Activated CD8-positive, alpha-beta T cell treated with anti-CD3 and anti-CD28 coated beads for 36 hours (primary cell): ENCODE results near the gene MAPK8IP3. TPM values are rescaled to one million over a fixed set of nuclear protein-coding genes. Genes with fewer than 3 reads are reported as not detected.
"Not testable (repeated sequence)": the region's sequence is repeated elsewhere in the genome, so short reads cannot be mapped to it uniquely, and the experiment has no call there.

Source experiments
- ATAC-seq: fragments of 200-7000 bp; cut with Tn5 transposase; one replicate; pipeline ENCODE4 v1.10.0; 2021; ENCODE audit warnings: mild to moderate bottlenecking, moderate library complexity
- CTCF ChIA-PET: fragments of 350-600 bp; sonication (Branson Sonifier 250); formaldehyde crosslinking; loops from one replicate; lab custom pipeline; 2021; ENCODE audit warnings: antibody characterized with exemption; lab: Charles Lee
- POLR2A ChIA-PET: fragments of 350-600 bp; sonication (Branson Sonifier 250); formaldehyde crosslinking; loops from one replicate; lab custom pipeline; 2021; ENCODE audit warnings: antibody characterized with exemption; lab: Charles Lee
- DNase-seq: peaks from one replicate; pipeline ENCODE4 v3.0.0-alpha.2; 2020
- H3K27ac Mint-ChIP-seq: one replicate; pipeline ENCODE4 v1.8.0; 2021; ENCODE audit warnings: mild to moderate bottlenecking, mixed read lengths
- H3K27me3 Mint-ChIP-seq: one replicate; pipeline ENCODE4 v1.8.0; 2021; ENCODE audit warnings: mixed read lengths
- H3K36me3 Mint-ChIP-seq: one replicate; pipeline ENCODE4 v1.8.0; 2021; ENCODE audit warnings: low read depth, mixed read lengths
- H3K4me1 Mint-ChIP-seq: one replicate; pipeline ENCODE4 v1.8.0; 2021; ENCODE audit warnings: low read depth, mixed read lengths
- H3K4me3 Mint-ChIP-seq: one replicate; pipeline ENCODE4 v1.8.0; 2021; ENCODE audit warnings: mild to moderate bottlenecking, moderate library complexity, mixed read lengths
- H3K9me3 Mint-ChIP-seq: one replicate; pipeline ENCODE4 v1.8.0; 2021; ENCODE audit warnings: mixed read lengths
- CTCF ChIP-seq: fragments of 200-600 bp; IDR thresholded peaks from one replicate; pipeline ENCODE4 v1.8.0; 2022; ENCODE audit warnings: antibody characterized with exemption, mild to moderate bottlenecking
- intact Hi-C: fragments of 100-400 bp; cut with micrococcal nuclease; formaldehyde crosslinking; loops from one replicate; pipeline ENCODE4 v1.10.0; 2022
- total RNA-seq, 2 experiments: library from RNA; stranded (reverse); gene quantifications; one replicate each; pipeline ENCODE4 v1.2.3, GENCODE V29; 2021

Gene MAPK8IP3
- total RNA-seq, 2 experiments from 2014 or later = 58.4 to 65.1 TPM

- no peaks in the 10 kb centered on the region for H3K9me3 Mint-ChIP-seq
These were observed 26.1 kb downstream of the MAPK8IP3 start for GRCh38 chr16:1732071-1732470.

GRCh38 chr16:1732551-1732987 is 26.6 kb downstream of the MAPK8IP3 start:
- POLR2A ChIA-PET, H3K4me1 Mint-ChIP-seq, H3K27me3 Mint-ChIP-seq, ATAC-seq, H3K4me3 Mint-ChIP-seq, H3K27ac Mint-ChIP-seq, H3K9me3 Mint-ChIP-seq, DNase-seq, CTCF ChIA-PET, H3K36me3 Mint-ChIP-seq, intact Hi-C loops: not testable (repeated sequence)

More at GRCh38 chr16:1732071-1732470, 26.1 kb downstream of the MAPK8IP3 start:
- Mint-ChIP-seq H3K4me1 (no peaks in the 10 kb centered on the region), H3K4me3 (no peak overlapping the region), H3K27ac (no peak overlapping the region), H3K36me3 (peaks cover 3% of the 10 kb centered on the region), H3K27me3 (no peaks in the 10 kb centered on the region)
- no peak for DNase-seq
- TF ChIP-seq CTCF = no peak
- ChIA-PET POLR2A (no interaction called here), CTCF (no interaction called here)
- intact Hi-C loops = no loop called here
- no peak for ATAC-seq

GRCh38 chr16:1734123-1734522 is 28.1 kb downstream of the MAPK8IP3 start:
- no peak overlapping the region for H3K4me3 Mint-ChIP-seq
- POLR2A ChIA-PET = no interaction called here
- no peak for DNase-seq
- TF ChIP-seq CTCF = no peak
- no peak for ATAC-seq
- H3K27me3 Mint-ChIP-seq = no peaks in the 10 kb centered on the region
- H3K9me3 Mint-ChIP-seq = no peaks in the 10 kb centered on the region
- intact Hi-C loops = no loop called here
- CTCF ChIA-PET = no interaction called here
- H3K27ac Mint-ChIP-seq = no peak overlapping the region
- H3K4me1 Mint-ChIP-seq = no peaks in the 10 kb centered on the region
- peaks cover 1% of the 10 kb centered on the region for H3K36me3 Mint-ChIP-seq

GRCh38 chr16:1734816-1735215 is 28.8 kb downstream of the MAPK8IP3 start:
- Mint-ChIP-seq H3K9me3 (no peaks in the 10 kb centered on the region), H3K27me3 (no peaks in the 10 kb centered on the region), H3K36me3 (peaks cover 1% of the 10 kb centered on the region), H3K4me1 (no peaks in the 10 kb centered on the region), H3K4me3 (no peak overlapping the region), H3K27ac (no peak overlapping the region)
- POLR2A ChIA-PET = no interaction called here
- ATAC-seq (no peak), DNase-seq (no peak)
- CTCF ChIA-PET = no interaction called here
- intact Hi-C loops = no loop called here
- no peak for TF ChIP-seq CTCF

GRCh38 chr16:1740234-1740633 is 34.2 kb downstream of the MAPK8IP3 start:
- ChIA-PET POLR2A (no interaction called here), CTCF (no interaction called here)
- Mint-ChIP-seq H3K27ac (no peak overlapping the region), H3K4me3 (no peak overlapping the region), H3K4me1 (no peaks in the 10 kb centered on the region), H3K27me3 (no peaks in the 10 kb centered on the region), H3K36me3 (no peaks in the 10 kb centered on the region), H3K9me3 (no peaks in the 10 kb centered on the region)
- ATAC-seq = no peak
- no peak for TF ChIP-seq CTCF
- intact Hi-C loops = no loop called here
- DNase-seq = no peak
